Stimulated activated CD8-positive, alpha-beta memory T cell treated with anti-CD3 and anti-CD28 coated beads, Interleukin-7, amount 100 ng/mL, for 48 hours (primary cell): ENCODE results near the gene USP51.
"Not testable (repeated sequence)": the region's sequence is repeated elsewhere in the genome, so short reads cannot be mapped to it uniquely, and the experiment has no call there.

Source experiments
- DNase-seq, 2 donors: peaks; one replicate each; pipeline ENCODE4 v3.0.0-alpha.2; 2020; ENCODE audit warnings: low read depth in 1 of 2; ENCODE audit errors: extremely low read depth in 1 of 2

USP51 gene

GRCh38 chrX:55465791-55466190, 23.9 kb downstream of the USP51 start:
- not testable (repeated sequence) for DNase-seq

- DNase-seq = not testable (repeated sequence)
These were observed 24.5 kb downstream of the USP51 start for GRCh38 chrX:55465108-55465507.

GRCh38 chrX:55464050-55464449, 25.6 kb downstream of the USP51 start:
- not testable (repeated sequence) for DNase-seq

GRCh38 chrX:55459926-55460325, 29.7 kb downstream of the USP51 start:
- DNase-seq = not testable (repeated sequence)

GRCh38 chrX:55459426-55459825, 30.2 kb downstream of the USP51 start:
- DNase-seq = not testable (repeated sequence)

- not testable (repeated sequence) for DNase-seq
These were observed 33.9 kb downstream of the USP51 start for GRCh38 chrX:55455708-55456107.

- DNase-seq = no peak
These were observed 36.9 kb downstream of the USP51 start for GRCh38 chrX:55452833-55453124.

- peak; percentile 55 to 73 for DNase-seq
These were observed 37.4 kb downstream of the USP51 start, which contains the start of gene MAGEH1 for GRCh38 chrX:55451990-55452832. Gene MAGEH1 (plus strand): TSS chrX:55452127. CDS start chrX:55452375, 248 bp downstream.

GRCh38 chrX:55451626-55451989, 38.0 kb downstream of the USP51 start:
- no peak for DNase-seq

- DNase-seq = no peak
These were observed 38.5 kb downstream of the USP51 start for GRCh38 chrX:55451141-55451540.

- DNase-seq = no peak
These were observed 39.4 kb downstream of the USP51 start for GRCh38 chrX:55450259-55450658.

GRCh38 chrX:55443468-55443867, 46.2 kb downstream of the USP51 start:
- not testable (repeated sequence) for DNase-seq
